ENCODE data around the gene SERAC1.
"Not testable (repeated sequence)": the region's sequence is repeated elsewhere in the genome, so short reads cannot be mapped to it uniquely, and the experiment has no call there.

SERAC1 gene

DNA sequence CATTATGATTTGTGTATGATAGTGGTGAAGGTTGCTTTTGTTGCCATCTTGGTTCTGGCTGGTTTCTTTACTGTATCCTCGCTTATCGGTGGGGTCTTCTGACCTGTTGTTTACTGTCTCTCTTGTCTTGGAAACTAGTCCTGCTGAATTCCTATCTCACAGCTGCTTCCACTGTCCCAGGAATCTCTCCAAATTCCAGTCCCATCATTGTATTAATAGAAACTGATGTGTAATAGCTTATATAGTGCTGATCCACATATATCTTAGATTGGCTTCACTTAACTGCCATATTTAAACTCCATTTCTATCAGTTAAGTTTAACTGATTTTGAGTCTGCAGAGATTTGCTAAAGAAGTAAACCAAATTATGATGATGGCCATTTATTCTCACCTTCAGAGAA, 6.0 kb upstream of the SERAC1 start:
- no peak for DNase-seq

GRCh38 chr6:158172001-158172400, 3.9 kb upstream of the SERAC1 start:
- DNase-seq = no peak

GRCh38 chr6:158170656-158171081, 2.6 kb upstream of the SERAC1 start:
- DNase-seq = no peak

DNA sequence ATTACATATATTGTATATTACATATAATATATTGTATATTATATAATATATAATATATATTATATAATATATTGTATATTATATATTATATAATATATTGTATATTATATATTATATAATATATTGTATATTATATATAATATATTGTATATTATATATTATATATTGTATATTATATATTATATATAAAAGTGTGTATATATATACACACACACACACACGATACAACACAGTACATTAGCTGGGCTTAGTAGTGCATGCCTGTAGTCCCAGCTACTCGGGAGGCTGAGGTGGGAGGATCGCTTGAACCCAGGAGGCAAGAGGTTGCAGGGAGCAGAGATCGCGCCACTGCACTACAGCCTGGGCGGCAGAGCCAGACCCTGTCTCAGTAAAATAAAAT, 1.6 kb upstream of the SERAC1 start:
- not testable (repeated sequence) for DNase-seq

DNA sequence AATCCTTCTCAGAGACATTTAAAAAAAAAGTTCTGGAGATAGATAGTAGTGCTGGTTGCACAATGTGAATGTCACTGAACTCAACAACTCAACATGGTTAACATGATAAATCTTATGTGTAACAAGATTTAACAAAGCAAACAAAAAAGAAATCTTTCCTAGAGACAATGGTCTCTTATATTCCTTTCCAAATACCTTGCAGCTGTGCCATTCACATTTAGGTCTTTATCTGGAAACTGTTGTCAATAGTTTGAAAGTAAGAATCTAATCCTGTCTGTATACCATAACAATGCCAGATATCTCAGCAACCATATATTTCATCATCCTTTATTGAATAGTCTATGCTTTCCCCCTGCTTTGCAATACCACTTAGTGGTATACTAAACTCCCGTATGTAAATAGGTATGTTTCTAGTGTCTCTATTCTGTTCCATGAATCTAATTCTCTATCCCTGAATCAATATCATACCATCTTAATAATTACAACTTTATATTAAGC, 2.1 kb downstream of the SERAC1 start:
- DNase-seq = no peak

GRCh38 chr6:158164579-158165170, 3.4 kb downstream of the SERAC1 start:
- DNase-seq = no peak

DNA sequence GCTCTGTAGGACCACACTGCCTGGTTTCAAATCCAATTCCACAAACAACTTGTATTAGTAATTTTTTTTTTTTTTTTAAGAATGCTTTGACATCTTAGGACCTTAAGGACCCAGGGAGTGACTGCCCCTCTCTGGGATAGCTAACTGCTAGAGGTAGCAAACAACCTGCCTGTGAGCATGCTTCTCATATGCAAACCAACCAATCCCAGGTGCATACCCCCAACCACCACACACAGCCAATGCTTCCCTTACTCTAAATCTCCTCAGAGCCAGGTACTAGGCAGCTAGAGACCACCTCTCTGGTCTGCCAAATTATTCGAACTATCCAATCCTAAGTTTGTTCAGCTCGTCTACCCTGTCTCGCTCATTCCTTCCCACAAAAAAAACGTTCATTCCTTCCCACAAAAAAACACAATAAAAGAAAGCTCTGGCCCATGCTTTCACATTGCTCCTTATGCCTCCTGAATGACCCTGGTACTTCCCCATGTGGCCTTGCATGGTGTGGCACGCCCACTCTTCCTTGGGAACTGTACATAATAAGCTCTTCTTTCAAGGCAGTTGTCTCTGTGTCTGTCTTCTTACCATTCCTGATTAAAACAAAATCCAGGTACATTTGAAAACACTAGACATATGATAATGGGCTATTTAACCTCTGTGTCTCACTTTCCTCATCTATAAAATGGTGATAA, 6.4 kb downstream of the SERAC1 start:
- no peak for DNase-seq

GRCh38 chr6:158160932-158161539, 7.0 kb downstream of the SERAC1 start:
- DNase-seq = no peak

DNA sequence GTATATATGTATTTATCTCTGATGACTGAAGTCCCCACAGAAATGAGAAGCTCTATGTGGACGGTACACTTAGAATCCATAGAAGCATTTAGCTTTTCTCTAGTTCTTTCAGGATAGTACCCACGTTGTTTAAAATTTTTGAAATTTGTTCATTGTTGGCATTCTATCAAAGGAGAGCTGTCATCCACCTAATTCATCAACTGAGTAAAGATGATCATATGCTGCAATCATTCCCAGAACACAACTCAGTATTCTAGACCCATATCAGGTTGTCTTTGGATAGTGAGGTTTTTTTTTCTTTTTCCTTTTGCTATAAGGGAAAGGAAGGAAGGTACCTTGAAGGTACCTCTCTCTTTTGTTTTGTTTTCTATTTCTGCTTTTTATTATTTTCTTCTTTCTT, 9.3 kb downstream of the SERAC1 start:
- no peak for DNase-seq

- no peak for DNase-seq
These were observed 9.9 kb downstream of the SERAC1 start for GRCh38 chr6:158158123-158158522.

DNA sequence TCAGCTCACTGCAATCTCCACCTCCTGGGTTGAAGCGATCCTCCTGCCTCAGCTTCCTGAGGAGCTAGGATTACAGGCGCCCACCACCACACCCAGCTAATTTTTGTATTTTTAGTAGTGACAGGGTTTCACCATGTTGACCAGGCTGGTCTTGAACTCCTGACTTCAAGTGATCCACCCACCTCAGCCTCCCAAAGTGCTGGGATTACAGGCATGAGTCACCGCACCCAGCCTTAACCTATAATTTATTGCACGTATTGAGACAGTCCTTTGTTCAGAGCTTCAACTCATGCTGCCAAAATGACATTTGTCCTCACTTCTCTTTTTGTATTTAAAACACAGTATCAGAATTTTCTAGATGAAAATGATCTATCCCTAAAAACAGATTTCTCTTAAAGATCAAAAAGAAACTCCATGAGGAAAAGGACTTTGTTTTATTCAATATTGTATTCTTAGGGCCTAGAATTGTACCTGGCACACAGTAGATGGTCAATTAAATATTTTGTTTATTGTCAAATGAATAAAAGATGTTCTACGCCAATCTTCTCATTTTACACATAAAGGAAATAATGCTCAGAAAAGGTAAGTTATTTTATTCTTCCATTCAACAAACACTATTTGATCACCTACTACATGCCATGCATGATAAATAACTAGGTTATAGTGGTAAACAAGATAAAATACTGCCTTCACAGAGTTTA, 10.8 kb downstream of the SERAC1 start:
- no peak for DNase-seq

- no peak for DNase-seq
These were observed 13.2 kb downstream of the SERAC1 start for GRCh38 chr6:158154816-158155215.

DNA sequence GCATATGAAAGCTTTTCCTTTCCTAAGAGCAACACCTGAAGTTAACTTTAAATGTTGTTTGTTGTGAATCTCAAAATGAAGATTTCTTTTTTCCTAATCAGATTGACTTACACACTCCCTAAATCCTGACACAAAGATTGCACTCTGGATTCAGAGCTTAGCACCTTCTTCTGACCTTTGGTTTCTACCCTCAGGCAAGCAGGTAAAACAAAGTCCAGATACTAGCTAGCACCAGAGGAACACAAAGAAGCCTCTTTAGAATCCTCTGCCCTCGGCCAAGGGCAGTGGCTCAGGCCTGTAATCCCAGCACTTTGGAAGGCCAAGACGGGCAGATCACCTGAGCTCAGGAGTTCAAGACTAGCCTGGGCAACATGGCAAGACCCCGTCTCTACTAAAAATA, 14.5 kb downstream of the SERAC1 start:
- no peak for DNase-seq

DNA sequence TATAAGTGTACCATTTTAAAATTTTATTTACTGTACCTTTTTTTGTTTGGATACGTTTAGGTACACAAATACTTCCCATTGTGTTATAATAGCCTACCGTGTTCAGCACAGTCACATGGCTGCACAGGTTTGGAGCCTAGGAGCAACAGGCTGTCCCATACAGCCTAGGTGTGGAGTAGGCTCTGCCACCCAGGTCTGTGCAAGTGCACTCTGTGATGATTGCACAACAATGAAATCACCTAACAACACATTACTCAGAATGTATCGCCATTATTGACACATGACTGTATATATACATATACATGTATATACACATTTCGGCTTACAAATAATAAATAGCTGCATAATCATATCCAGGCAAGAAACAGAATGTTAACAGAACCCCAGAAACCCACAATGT, 15.4 kb downstream of the SERAC1 start:
- no peak for DNase-seq

GRCh38 chr6:158152025-158152424, 16.0 kb downstream of the SERAC1 start:
- not testable (repeated sequence) for DNase-seq

- no peak for DNase-seq
These were observed 17.4 kb downstream of the SERAC1 start for GRCh38 chr6:158150701-158151100.

GRCh38 chr6:158149641-158150040, 18.4 kb downstream of the SERAC1 start:
- no peak for DNase-seq

DNA sequence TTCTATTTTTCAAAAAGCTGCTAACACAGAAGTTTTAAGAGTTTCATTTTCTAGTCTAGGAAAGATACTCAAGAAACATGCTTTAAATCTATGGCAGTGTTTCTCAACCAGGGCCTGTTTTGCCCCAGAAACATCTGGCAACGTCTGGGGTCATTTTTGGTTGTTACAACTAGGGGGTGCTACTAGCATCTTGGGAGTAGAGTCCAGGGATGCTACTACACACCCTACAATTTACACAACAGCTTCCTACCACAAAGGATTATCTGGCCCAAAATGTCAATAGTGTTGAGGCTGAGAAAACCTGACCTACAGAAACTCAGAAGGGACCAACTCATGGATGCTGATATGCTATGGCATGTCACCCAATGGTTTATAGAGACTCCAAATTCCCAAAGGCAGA, 24.4 kb downstream of the SERAC1 start:
- DNase-seq = no peak

- no peak for DNase-seq
These were observed 25.3 kb downstream of the SERAC1 start for GRCh38 chr6:158142789-158143188.

- no peak for DNase-seq
These were observed 36.1 kb downstream of the SERAC1 start for GRCh38 chr6:158131926-158132325.

GRCh38 chr6:158125271-158125670, 42.8 kb downstream of the SERAC1 start:
- no peak for DNase-seq

DNA sequence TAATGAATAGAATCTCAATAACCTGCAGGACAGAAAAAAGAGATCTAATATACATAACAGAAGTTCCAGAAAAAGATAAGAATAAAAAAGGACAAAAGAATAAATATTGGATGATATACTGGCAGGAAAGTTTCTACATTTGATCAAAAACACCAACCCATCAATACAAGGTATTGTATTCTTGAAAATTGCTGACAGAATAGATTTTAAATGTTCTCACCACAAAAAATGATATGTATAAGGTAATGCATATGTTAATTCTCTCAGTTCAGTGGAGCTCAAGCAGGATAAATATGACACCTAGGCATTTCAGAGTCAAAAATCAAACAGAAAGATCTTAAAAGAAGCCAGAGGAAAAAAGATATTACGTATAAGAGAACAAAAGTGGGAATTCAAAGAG, 43.8 kb downstream of the SERAC1 start:
- no peak for DNase-seq

DNA sequence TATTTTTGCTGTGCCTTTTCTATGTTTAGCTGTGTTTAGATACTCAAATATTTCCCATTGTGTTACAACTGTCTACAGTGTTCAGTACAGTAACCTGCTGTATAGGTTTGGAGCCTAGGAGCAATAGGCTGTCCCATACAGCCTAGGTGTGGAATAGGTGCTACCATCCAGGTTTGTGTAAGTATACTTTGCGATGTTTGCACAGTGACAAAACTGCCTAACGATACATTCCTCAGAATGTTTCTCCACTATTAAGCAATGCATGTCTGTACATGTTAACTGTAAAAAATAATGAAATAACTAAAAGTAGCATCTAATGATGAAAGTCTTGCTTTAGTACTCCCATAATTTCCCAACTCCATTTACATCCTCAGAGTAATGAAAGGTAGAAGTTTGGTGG, 46.0 kb downstream of the SERAC1 start:
- no peak for DNase-seq

- no peak for DNase-seq
These were observed 46.7 kb downstream of the SERAC1 start for GRCh38 chr6:158121335-158121734.

All from right forelimb (tissue), 1 donor.